Measurements from ENCODE around the gene NR0B2. TPM values are rescaled to one million over a fixed set of nuclear protein-coding genes. Genes with fewer than 3 reads are reported as not detected.

NR0B2 gene
- total RNA-seq, 1 donor from 2014 or later: not detected

DNA sequence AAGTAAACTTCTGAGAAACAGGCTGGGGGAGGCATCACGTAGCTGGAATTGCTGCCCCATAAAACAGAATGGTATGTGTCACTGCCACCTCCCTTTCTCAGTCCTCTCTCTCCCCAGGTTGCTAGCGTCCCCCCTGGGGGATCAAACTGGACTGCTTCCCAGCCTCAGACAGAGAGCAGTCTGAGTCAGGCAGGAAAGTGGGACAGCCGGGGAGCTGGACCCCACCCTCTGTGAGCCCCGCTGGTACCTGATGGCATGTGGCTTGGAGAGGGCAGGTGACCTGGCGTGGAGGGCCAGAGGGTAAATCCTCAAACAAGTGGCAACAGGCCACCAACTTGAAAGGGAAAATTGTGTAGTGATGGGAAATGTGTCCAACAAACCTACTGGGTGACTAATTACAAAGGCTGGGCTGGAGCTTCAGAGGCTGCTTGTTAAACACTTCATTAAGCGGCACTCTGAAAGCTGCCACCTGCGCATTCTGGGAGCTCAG, 51.8 kb downstream of the NR0B2 start:
- peaks cover 19% of the 10 kb centered on the region for H3K4me1 Mint-ChIP-seq
- no peak for DNase-seq (ENCODE audit: low spot score)
- no peak for TF ChIP-seq EZH2phosphoT487 (IDR thresholded peaks at IDR 0.05)
- no peak for TF ChIP-seq EZH2 (IDR thresholded peaks at IDR 0.05)
- TF ChIP-seq, protein P1, sequence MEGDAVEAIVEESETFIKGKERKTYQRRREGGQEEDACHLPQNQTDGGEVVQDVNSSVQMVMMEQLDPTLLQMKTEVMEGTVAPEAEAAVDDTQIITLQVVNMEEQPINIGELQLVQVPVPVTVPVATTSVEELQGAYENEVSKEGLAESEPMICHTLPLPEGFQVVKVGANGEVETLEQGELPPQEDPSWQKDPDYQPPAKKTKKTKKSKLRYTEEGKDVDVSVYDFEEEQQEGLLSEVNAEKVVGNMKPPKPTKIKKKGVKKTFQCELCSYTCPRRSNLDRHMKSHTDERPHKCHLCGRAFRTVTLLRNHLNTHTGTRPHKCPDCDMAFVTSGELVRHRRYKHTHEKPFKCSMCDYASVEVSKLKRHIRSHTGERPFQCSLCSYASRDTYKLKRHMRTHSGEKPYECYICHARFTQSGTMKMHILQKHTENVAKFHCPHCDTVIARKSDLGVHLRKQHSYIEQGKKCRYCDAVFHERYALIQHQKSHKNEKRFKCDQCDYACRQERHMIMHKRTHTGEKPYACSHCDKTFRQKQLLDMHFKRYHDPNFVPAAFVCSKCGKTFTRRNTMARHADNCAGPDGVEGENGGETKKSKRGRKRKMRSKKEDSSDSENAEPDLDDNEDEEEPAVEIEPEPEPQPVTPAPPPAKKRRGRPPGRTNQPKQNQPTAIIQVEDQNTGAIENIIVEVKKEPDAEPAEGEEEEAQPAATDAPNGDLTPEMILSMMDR (IDR thresholded peaks at IDR 0.05): no peak
- peaks cover 10% of the 10 kb centered on the region for H3K27me3 Mint-ChIP-seq (ENCODE audit: insufficient read depth, low read depth)
- Histone ChIP-seq H3K27ac (peak overlapping the region; percentile 55), H3K9ac (no peak overlapping the region), H3K27me3 (peaks cover 8% of the 10 kb centered on the region), H3K4me1 (peaks cover 30% of the 10 kb centered on the region), H2AFZ (replicated peaks) (no peak overlapping the region), H3K36me3 (no peaks in the 10 kb centered on the region), H3K79me2 (ENCODE audit: low read depth) (no peaks in the 10 kb centered on the region), H3K4me2 (peak overlapping the region; percentile 19), H3K4me3 (no peak overlapping the region), H4K20me1 (ENCODE audit: low read depth) (no peaks in the 10 kb centered on the region), H3K9me3 (ENCODE audit: low read depth) (no peaks in the 10 kb centered on the region), H3F3A (ENCODE audit: low read depth) (peaks cover 24% of the 10 kb centered on the region)
- H3K36me3 Mint-ChIP-seq: peaks cover 2% of the 10 kb centered on the region
- H3K27ac Mint-ChIP-seq: peak overlapping the region; percentile 60
- H3K4me3 Mint-ChIP-seq: peak overlapping the region; percentile 48
- H3K9me3 Mint-ChIP-seq: no peaks in the 10 kb centered on the region

Other genes starting within 250 kb of the NR0B2 start
- 43.1 and 70.6 TPM in 2 replicates for gene ARID1A, start 218.0 kb downstream of the NR0B2 start, total RNA-seq (ENCODE audit: low replicate concordance)
- 19.4 and 19.7 TPM in 2 replicates for gene PIGV, start 126.0 kb downstream of the NR0B2 start, total RNA-seq (ENCODE audit: low replicate concordance)
- gene ZDHHC18, start 87.3 kb downstream of the NR0B2 start, total RNA-seq (ENCODE audit: low replicate concordance): 30.4 and 52.2 TPM in 2 replicates
- gene SFN, start 50.8 kb downstream of the NR0B2 start, total RNA-seq (ENCODE audit: low replicate concordance): 0.21 and 0.99 TPM in 2 replicates
- gene GPN2, start 23.7 kb downstream of the NR0B2 start, total RNA-seq (ENCODE audit: low replicate concordance): 6.8 and 10.9 TPM in 2 replicates
- gene GPATCH3, start 13.5 kb downstream of the NR0B2 start, total RNA-seq (ENCODE audit: low replicate concordance): 6.1 and 9.6 TPM in 2 replicates
- gene NUDC, start 7.8 kb upstream of the NR0B2 start, total RNA-seq (ENCODE audit: low replicate concordance): 28.6 and 49.6 TPM in 2 replicates
- gene KDF1, start 46.5 kb upstream of the NR0B2 start, total RNA-seq (ENCODE audit: low replicate concordance): 1.1 TPM in 1 of 2 replicates, not detected in the other
- gene TRNP1, start 79.7 kb upstream of the NR0B2 start, total RNA-seq (ENCODE audit: low replicate concordance): 0.59 and 2.0 TPM in 2 replicates
- gene TENT5B, start 98.9 kb upstream of the NR0B2 start, total RNA-seq (ENCODE audit: low replicate concordance): 3.2 and 7.2 TPM in 2 replicates
- 1.8 and 5.7 TPM in 2 replicates for gene SLC9A1, start 241.2 kb upstream of the NR0B2 start, total RNA-seq (ENCODE audit: low replicate concordance)

All from neural progenitor cell (in vitro differentiated cells).